Neural cell (in vitro differentiated cells): ENCODE results near the gene HSD17B2. TPM values are rescaled to one million over a fixed set of nuclear protein-coding genes. Genes with fewer than 3 reads are reported as not detected.

Experiments
- H2AFZ ChIP-seq: fragments of 200-600, 300-800 bp; sonication (generic), shearing (Covaris generic); 2 replicates; pipeline ENCODE4 v1.6.0; 2014; ENCODE audit warnings: low read depth, mild to moderate bottlenecking, antibody characterized with exemption, low read length, moderate library complexity
- H3F3A ChIP-seq: fragments of 200-600 bp; shearing (Covaris generic); 2 replicates; pipeline ENCODE4 v1.6.1; 2016; ENCODE audit warnings: mild to moderate bottlenecking, moderate library complexity, mixed read lengths, antibody characterized with exemption, low read length; ENCODE audit not compliant: insufficient read depth, poor library complexity, severe bottlenecking
- H3K27ac ChIP-seq: fragments of 200-600, 300-800 bp; sonication (generic), shearing (Covaris generic); 2 replicates; pipeline ENCODE4 v1.5.1; 2014; ENCODE audit warnings: mild to moderate bottlenecking, low read length, moderate library complexity
- H3K27me3 ChIP-seq: fragments of 300-800, 200-600 bp; sonication (generic), shearing (Covaris generic); 2 replicates; pipeline ENCODE4 v1.6.0; 2014; ENCODE audit warnings: mild to moderate bottlenecking, low read depth, low read length, moderate library complexity; ENCODE audit not compliant: insufficient read depth
- H3K36me3 ChIP-seq: fragments of 300-800, 200-600 bp; sonication (generic), shearing (Covaris generic); 2 replicates; pipeline ENCODE4 v1.5.1; 2014; ENCODE audit warnings: mild to moderate bottlenecking, antibody characterized with exemption, low read length, moderate library complexity; ENCODE audit not compliant: insufficient read depth
- H3K4me2 ChIP-seq: fragments of 300-800, 200-600 bp; sonication (generic), shearing (Covaris generic); 2 replicates; pipeline ENCODE4 v1.6.0; 2014; ENCODE audit warnings: mild to moderate bottlenecking, low read length
- H3K4me3 ChIP-seq: fragments of 300-800, 200-600 bp; sonication (generic), shearing (Covaris generic); 2 replicates; pipeline ENCODE4 v1.5.1; 2014; ENCODE audit warnings: mild to moderate bottlenecking, low read length, moderate library complexity
- H3K79me2 ChIP-seq: fragments of 200-600 bp; shearing (Covaris generic); replicated peaks from 2 replicates; pipeline ENCODE4 v1.6.0; 2014; ENCODE audit warnings: mild to moderate bottlenecking, low read length, moderate library complexity; ENCODE audit not compliant: insufficient read depth
- H3K9ac ChIP-seq: fragments of 300-800, 200-600 bp; sonication (generic), shearing (Covaris generic); 2 replicates; pipeline ENCODE4 v1.6.1; 2016; ENCODE audit warnings: mild to moderate bottlenecking, low read length, mixed read lengths
- H3K9me2 ChIP-seq: fragments of 200-600 bp; shearing (Covaris generic); 2 replicates; pipeline ENCODE4 v1.6.1; 2016; ENCODE audit warnings: mild to moderate bottlenecking, low read length, mixed read lengths; ENCODE audit not compliant: insufficient read depth
- H3K9me3 ChIP-seq: fragments of 200-600, 300-800 bp; sonication (generic), shearing (Covaris generic); 2 replicates; pipeline ENCODE4 v1.6.1; 2016; ENCODE audit warnings: mild to moderate bottlenecking, mixed run types, low read length, moderate library complexity, mixed read lengths
- H4K20me1 ChIP-seq: fragments of 200-600 bp; shearing (Covaris generic); 2 replicates; pipeline ENCODE4 v1.6.1; 2016; ENCODE audit warnings: mild to moderate bottlenecking, mixed run types; ENCODE audit not compliant: insufficient read depth
- CTCF ChIP-seq: fragments of 450-650 bp; IDR thresholded peaks from 2 replicates; pipeline ENCODE4 v1.5.1; 2014; ENCODE audit warnings: antibody characterized with exemption, mild to moderate bottlenecking, moderate library complexity; ENCODE audit not compliant: poor library complexity, severe bottlenecking
- EP300 ChIP-seq: fragments of 450-650 bp; conservative IDR thresholded peaks from 2 replicates; pipeline ENCODE4 v1.6.1; 2014; ENCODE audit warnings: antibody characterized with exemption, mild to moderate bottlenecking, moderate library complexity; ENCODE audit not compliant: poor library complexity, severe bottlenecking
- EZH2 ChIP-seq: fragments of 200-600, 300-800 bp; shearing (Covaris generic), sonication (generic); IDR thresholded peaks from 2 replicates; pipeline ENCODE4 v1.6.1; 2014; ENCODE audit warnings: antibody characterized with exemption, low read length, borderline replicate concordance, mild to moderate bottlenecking; ENCODE audit not compliant: insufficient read depth, poor library complexity, severe bottlenecking
- MXI1 ChIP-seq: fragments of 450-650 bp; conservative IDR thresholded peaks from 2 replicates; pipeline ENCODE4 v1.6.1; 2014; ENCODE audit warnings: antibody characterized with exemption, mild to moderate bottlenecking; ENCODE audit not compliant: poor library complexity, severe bottlenecking
- POLR2AphosphoS5 ChIP-seq: IDR thresholded peaks from 2 replicates; pipeline ENCODE4 v1.6.1; 2012
- RAD21 ChIP-seq: fragments of 450-650 bp; conservative IDR thresholded peaks from 2 replicates; pipeline ENCODE4 v1.6.1; 2014; ENCODE audit warnings: antibody characterized with exemption, mild to moderate bottlenecking, moderate library complexity
- REST ChIP-seq: IDR thresholded peaks from 2 replicates; pipeline ENCODE4 v1.6.1; 2012; ENCODE audit warnings: borderline replicate concordance
- SMC3 ChIP-seq: fragments of 450-650 bp; conservative IDR thresholded peaks from 2 replicates; pipeline ENCODE4 v1.6.1; 2014; ENCODE audit warnings: antibody characterized with exemption, mild to moderate bottlenecking, moderate library complexity; ENCODE audit not compliant: poor library complexity
- TAF1 ChIP-seq: IDR thresholded peaks from 2 replicates; pipeline ENCODE4 v1.6.1; 2012; ENCODE audit warnings: low read depth
- polyA plus RNA-seq: library from polyadenylated mRNA; depleted of rRNA; stranded (reverse); fragments of >200 nt; gene quantifications from 2 replicates; pipeline ENCODE4 v1.2.3, GENCODE V29; 2014

Gene HSD17B2
- polyA plus RNA-seq, 1 donor from 2014 or later: not detected

DNA sequence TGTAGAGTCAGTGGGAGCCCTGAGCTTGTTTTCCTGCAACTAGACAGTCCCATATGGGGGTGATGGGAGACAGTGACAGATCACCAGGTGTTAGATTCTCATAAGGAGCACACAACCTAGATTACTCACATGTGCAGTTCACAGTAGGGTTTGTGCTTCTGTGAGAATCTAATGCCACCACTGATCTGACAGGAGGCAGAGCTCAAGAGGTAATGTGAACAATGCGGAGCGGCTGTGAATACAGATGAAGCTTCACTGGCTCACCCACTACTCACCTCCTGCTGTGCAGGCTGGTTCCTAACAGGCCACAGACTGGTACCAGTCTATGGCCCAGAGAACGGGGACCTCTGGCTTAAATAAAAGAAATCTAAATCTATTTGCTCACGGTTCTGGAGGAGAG, 10.2 kb upstream of the HSD17B2 start:
- no peak overlapping the region for H3K4me3 ChIP-seq
- no peaks in the 10 kb centered on the region for H3K9me2 ChIP-seq
- no peak overlapping the region for H3K27ac ChIP-seq
- H3K4me2 ChIP-seq: no peak overlapping the region
- no peak overlapping the region for H3K9ac ChIP-seq
- no peak overlapping the region for H2AFZ ChIP-seq
- TF ChIP-seq TAF1 (no peak), RAD21 (no peak), SMC3 (no peak), POLR2AphosphoS5 (no peak), CTCF (no peak), REST (no peak), MXI1 (no peak), EZH2 (no peak), EP300 (no peak)
- no peaks in the 10 kb centered on the region for H3K79me2 ChIP-seq
- H3F3A ChIP-seq: no peaks in the 10 kb centered on the region
- no peaks in the 10 kb centered on the region for H4K20me1 ChIP-seq
- no peaks in the 10 kb centered on the region for H3K27me3 ChIP-seq
- H3K36me3 ChIP-seq: no peaks in the 10 kb centered on the region
- H3K9me3 ChIP-seq: no peaks in the 10 kb centered on the region

DNA sequence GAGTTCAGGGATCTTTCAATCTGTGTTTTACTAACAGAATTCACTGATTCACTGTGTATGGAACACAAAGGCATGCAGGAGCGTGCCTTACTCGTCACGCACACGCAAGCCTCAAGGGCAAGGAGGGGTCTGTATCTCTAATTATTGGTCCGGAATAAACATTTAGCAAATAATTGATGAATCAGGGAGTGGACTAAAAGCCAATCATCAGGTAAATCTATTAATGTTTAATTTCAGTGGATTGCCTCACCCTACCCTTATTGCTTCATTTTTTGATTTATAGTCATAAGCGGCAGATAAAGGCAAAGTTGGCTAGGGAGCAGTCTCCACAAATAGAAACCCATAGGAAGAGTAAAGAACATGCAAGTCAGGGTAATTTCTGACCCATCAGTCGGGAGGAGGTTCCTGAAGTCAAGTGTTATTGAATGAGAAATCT, 7.4 kb upstream of the HSD17B2 start:
- Histone ChIP-seq H3K4me2 (no peak overlapping the region), H3K79me2 (no peaks in the 10 kb centered on the region), H3K9ac (no peak overlapping the region), H3F3A (no peaks in the 10 kb centered on the region), H3K4me3 (no peak overlapping the region), H3K27me3 (no peaks in the 10 kb centered on the region), H4K20me1 (no peaks in the 10 kb centered on the region), H2AFZ (no peak overlapping the region), H3K9me3 (no peaks in the 10 kb centered on the region), H3K9me2 (no peaks in the 10 kb centered on the region), H3K36me3 (no peaks in the 10 kb centered on the region), H3K27ac (no peak overlapping the region)
- no peak for TF ChIP-seq MXI1
- no peak for TF ChIP-seq RAD21
- TF ChIP-seq CTCF: no peak
- no peak for TF ChIP-seq EZH2
- no peak for TF ChIP-seq SMC3
- no peak for TF ChIP-seq REST
- TF ChIP-seq TAF1: no peak
- no peak for TF ChIP-seq POLR2AphosphoS5
- no peak for TF ChIP-seq EP300
